KMS-11 (cell line): Measurements from ENCODE around the gene BICDL1.

Source experiments
- H2AFZ ChIP-seq: fragments of 200-600 bp; sonication (generic); 2 replicates; pipeline ENCODE4 v1.6.1; 2016; ENCODE audit warnings: antibody characterized with exemption, mixed run types, low read depth
- H3K27ac ChIP-seq: fragments of 200-600 bp; sonication (generic); 2 replicates; pipeline ENCODE4 v1.6.1; 2016; ENCODE audit warnings: mild to moderate bottlenecking, mixed run types
- H3K27me3 ChIP-seq: fragments of 200-600 bp; sonication (generic); 2 replicates; pipeline ENCODE4 v1.6.1; 2017; ENCODE audit warnings: mild to moderate bottlenecking, low read depth, mixed run types, moderate library complexity; ENCODE audit not compliant: insufficient read depth
- H3K36me3 ChIP-seq: fragments of 200-600 bp; sonication (generic); 2 replicates; pipeline ENCODE4 v1.6.1; 2017; ENCODE audit warnings: mild to moderate bottlenecking, mixed run types; ENCODE audit not compliant: insufficient read depth
- H3K4me1 ChIP-seq: fragments of 200-600 bp; sonication (generic); 2 replicates; pipeline ENCODE4 v1.6.1; 2016; ENCODE audit warnings: mild to moderate bottlenecking, low read depth, mixed run types; ENCODE audit not compliant: poor library complexity, severe bottlenecking
- H3K4me2 ChIP-seq: fragments of 200-600 bp; sonication (generic); 2 replicates; pipeline ENCODE4 v1.7.0; 2016; ENCODE audit warnings: mild to moderate bottlenecking, mixed run types
- H3K4me3 ChIP-seq: fragments of 200-600 bp; sonication (generic); IDR thresholded peaks from 2 replicates; pipeline ENCODE4 v1.6.1; 2017; ENCODE audit warnings: low read depth, low read length, mixed read lengths; ENCODE audit not compliant: insufficient read depth
- H3K79me2 ChIP-seq: fragments of 200-600 bp; sonication (generic); 2 replicates; pipeline ENCODE4 v1.6.1; 2016; ENCODE audit warnings: low read depth, mixed run types; ENCODE audit not compliant: insufficient read depth
- H3K9ac ChIP-seq: fragments of 200-600 bp; sonication (generic); 2 replicates; pipeline ENCODE4 v1.6.1; 2016; ENCODE audit warnings: mild to moderate bottlenecking, mixed run types
- H4K20me1 ChIP-seq: fragments of 200-600 bp; sonication (generic); 2 replicates; pipeline ENCODE4 v1.6.1; 2016; ENCODE audit warnings: mild to moderate bottlenecking, mixed run types; ENCODE audit not compliant: insufficient read depth
- CTCF ChIP-seq: fragments of 200-600 bp; sonication (generic); conservative IDR thresholded peaks from 2 replicates; pipeline ENCODE4 v1.6.1; 2017; ENCODE audit warnings: low read depth, mild to moderate bottlenecking, antibody characterized with exemption, low read length, moderate library complexity, mixed read lengths

The BICDL1 gene

GRCh38 chr12:120101617-120102016, 112.6 kb downstream of the BICDL1 start:
- Histone ChIP-seq H3K79me2 (peaks cover 19% of the 10 kb centered on the region; the same call in 1 of the 2 replicates), H3K4me2 (peak overlapping the region; percentile 82), H4K20me1 (no peaks in the 10 kb centered on the region), H3K9ac (peak overlapping the region; percentile 49; the same call in 1 of the 2 replicates), H3K4me1 (peaks cover 29% of the 10 kb centered on the region), H3K27me3 (no peaks in the 10 kb centered on the region), H3K36me3 (no peaks in the 10 kb centered on the region), H2AFZ (no peak overlapping the region; the same call in 1 of the 2 replicates), H3K4me3 (no peak overlapping the region), H3K27ac (peak overlapping the region; percentile 75)
- TF ChIP-seq CTCF, result no peak

GRCh38 chr12:120102189-120103043, 113.4 kb downstream of the BICDL1 start:
- Histone ChIP-seq H2AFZ (no peak overlapping the region), H3K27ac (peak overlapping the region; percentile 75; the same call in 1 of the 2 replicates), H3K4me3 (no peak overlapping the region), H3K36me3 (no peaks in the 10 kb centered on the region), H3K4me2 (peak overlapping the region; percentile 82), H3K79me2 (peaks cover 23% of the 10 kb centered on the region; the same call in 1 of the 2 replicates), H3K27me3 (no peaks in the 10 kb centered on the region), H3K9ac (peak overlapping the region; percentile 49; the same call in 1 of the 2 replicates), H4K20me1 (no peaks in the 10 kb centered on the region), H3K4me1 (peaks cover 29% of the 10 kb centered on the region)
- no peak for TF ChIP-seq CTCF

- peaks cover 27% of the 10 kb centered on the region; the same call in 1 of the 2 replicates for H3K79me2 ChIP-seq
- H3K4me3 ChIP-seq, result no peak overlapping the region
- H3K27ac ChIP-seq, result no peak overlapping the region
- no peak overlapping the region for H3K4me2 ChIP-seq
- no peaks in the 10 kb centered on the region for H3K27me3 ChIP-seq
- no peak overlapping the region for H2AFZ ChIP-seq
- H3K36me3 ChIP-seq, result no peaks in the 10 kb centered on the region
- H3K4me1 ChIP-seq, result peaks cover 29% of the 10 kb centered on the region
- no peak overlapping the region for H3K9ac ChIP-seq
- no peak for TF ChIP-seq CTCF
- H4K20me1 ChIP-seq, result no peaks in the 10 kb centered on the region
These were observed 114.0 kb downstream of the BICDL1 start for GRCh38 chr12:120103044-120103338.

- Histone ChIP-seq H3K4me2 (no peak overlapping the region), H3K79me2 (peaks cover 31% of the 10 kb centered on the region; the same call in 1 of the 2 replicates), H3K9ac (no peak overlapping the region), H2AFZ (no peak overlapping the region), H3K27ac (no peak overlapping the region), H3K27me3 (no peaks in the 10 kb centered on the region), H4K20me1 (no peaks in the 10 kb centered on the region), H3K4me3 (no peak overlapping the region), H3K36me3 (no peaks in the 10 kb centered on the region), H3K4me1 (peaks cover 29% of the 10 kb centered on the region)
- TF ChIP-seq CTCF, result no peak
These were observed 114.3 kb downstream of the BICDL1 start for GRCh38 chr12:120103371-120103770.
